Bronchial epithelial cell (primary cell): ENCODE data around the gene FZD4. TPM values are rescaled to one million over a fixed set of nuclear protein-coding genes. Genes with fewer than 3 reads are reported as not detected.
A peak's percentile ranks its signal among the peaks of the same experiment; 100 is the strongest.
"Not testable (repeated sequence)": the region's sequence is repeated elsewhere in the genome, so short reads cannot be mapped to it uniquely, and the experiment has no call there.

Source experiments
- DNase-seq: peaks from one replicate; pipeline ENCODE4 v3.0.0-alpha.2; 2010; ENCODE audit warnings: low read depth
- FAIRE-seq: peaks from 2 replicates; lab custom pipeline; 2011; peaks lifted over from hg19 to GRCh38; lab: Jason Lieb, UNC
- H3K27me3 ChIP-seq: 2 replicates; pipeline ENCODE4 v1.5.1; 2011; ENCODE audit warnings: low read length; ENCODE audit not compliant: control insufficient read depth, insufficient read depth
- H3K36me3 ChIP-seq: 2 replicates; pipeline ENCODE4 v1.5.1; 2011; ENCODE audit warnings: low read length; ENCODE audit not compliant: control insufficient read depth, insufficient read depth
- H3K4me3 ChIP-seq: 2 replicates; pipeline ENCODE4 v1.5.1; 2011; ENCODE audit warnings: mild to moderate bottlenecking, low read depth, low read length, control low read depth
- total RNA-seq: library from RNA; depleted of rRNA; stranded (reverse); fragments of >200 nt; gene quantifications from 2 replicates; pipeline ENCODE4 v1.2.1, GENCODE V29; 2014
- TF ChIP-seq, protein P1 (sequence below): IDR thresholded peaks from 2 replicates; pipeline ENCODE4 v1.5.1; 2011; ENCODE audit warnings: mild to moderate bottlenecking, moderate library complexity, low read length, control low read depth, inconsistent platforms; ENCODE audit not compliant: insufficient read depth, severe bottlenecking

Gene FZD4
- total RNA-seq, result 0.38 and 0.53 TPM in 2 replicates

DNA sequence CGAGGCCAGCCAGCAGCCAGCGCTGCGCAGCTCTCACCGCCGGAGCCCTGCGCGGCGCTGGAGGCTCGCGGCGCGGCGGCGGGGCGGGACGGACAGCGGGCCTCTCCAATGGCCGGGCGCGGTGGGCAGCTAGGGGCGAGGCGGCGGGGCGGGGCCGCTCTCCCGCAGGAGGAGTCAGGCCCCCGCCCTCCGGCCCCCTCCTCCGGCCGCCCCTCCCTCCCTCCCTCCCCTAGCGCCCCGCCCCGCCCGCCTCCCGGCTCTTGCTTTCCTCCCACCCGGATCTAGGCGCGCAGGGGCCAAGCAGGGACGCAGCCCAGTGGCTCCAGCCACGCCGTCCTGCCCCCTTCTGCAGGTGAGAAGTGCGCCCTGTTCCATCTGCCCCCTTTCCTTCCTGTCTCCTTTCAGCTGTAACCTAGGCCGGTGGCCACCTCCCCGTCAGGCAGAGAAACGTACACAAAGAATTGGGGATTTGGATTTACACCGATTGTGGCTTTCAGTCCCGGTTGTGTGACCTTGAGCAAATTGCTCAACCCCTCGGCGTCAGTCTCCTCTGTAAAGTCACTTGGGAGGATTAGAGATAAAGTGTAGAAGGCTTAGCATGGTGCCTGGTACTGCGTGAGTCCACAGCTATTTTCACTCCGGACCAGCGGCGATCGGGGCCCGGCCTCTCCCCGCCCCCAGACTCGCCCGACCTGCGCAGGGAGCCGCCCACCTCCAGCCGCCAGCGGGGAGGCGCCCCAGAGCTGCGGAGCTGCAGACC is at the start of gene FZD4:
Gene FZD4 (minus strand): TSS at position 35 of the 760 bp plus-strand sequence. CDS start 310 bp downstream, outside the sequence.
- no peak for FAIRE-seq
- TF ChIP-seq, protein P1, sequence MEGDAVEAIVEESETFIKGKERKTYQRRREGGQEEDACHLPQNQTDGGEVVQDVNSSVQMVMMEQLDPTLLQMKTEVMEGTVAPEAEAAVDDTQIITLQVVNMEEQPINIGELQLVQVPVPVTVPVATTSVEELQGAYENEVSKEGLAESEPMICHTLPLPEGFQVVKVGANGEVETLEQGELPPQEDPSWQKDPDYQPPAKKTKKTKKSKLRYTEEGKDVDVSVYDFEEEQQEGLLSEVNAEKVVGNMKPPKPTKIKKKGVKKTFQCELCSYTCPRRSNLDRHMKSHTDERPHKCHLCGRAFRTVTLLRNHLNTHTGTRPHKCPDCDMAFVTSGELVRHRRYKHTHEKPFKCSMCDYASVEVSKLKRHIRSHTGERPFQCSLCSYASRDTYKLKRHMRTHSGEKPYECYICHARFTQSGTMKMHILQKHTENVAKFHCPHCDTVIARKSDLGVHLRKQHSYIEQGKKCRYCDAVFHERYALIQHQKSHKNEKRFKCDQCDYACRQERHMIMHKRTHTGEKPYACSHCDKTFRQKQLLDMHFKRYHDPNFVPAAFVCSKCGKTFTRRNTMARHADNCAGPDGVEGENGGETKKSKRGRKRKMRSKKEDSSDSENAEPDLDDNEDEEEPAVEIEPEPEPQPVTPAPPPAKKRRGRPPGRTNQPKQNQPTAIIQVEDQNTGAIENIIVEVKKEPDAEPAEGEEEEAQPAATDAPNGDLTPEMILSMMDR, result peak; percentile 28
- peak; percentile 59 for DNase-seq
- no peaks in the 10 kb centered on the region for H3K27me3 ChIP-seq
- peak within 1 kb of the TSS; percentile 81 for H3K4me3 ChIP-seq
- no peaks in the 10 kb centered on the region for H3K36me3 ChIP-seq

DNA sequence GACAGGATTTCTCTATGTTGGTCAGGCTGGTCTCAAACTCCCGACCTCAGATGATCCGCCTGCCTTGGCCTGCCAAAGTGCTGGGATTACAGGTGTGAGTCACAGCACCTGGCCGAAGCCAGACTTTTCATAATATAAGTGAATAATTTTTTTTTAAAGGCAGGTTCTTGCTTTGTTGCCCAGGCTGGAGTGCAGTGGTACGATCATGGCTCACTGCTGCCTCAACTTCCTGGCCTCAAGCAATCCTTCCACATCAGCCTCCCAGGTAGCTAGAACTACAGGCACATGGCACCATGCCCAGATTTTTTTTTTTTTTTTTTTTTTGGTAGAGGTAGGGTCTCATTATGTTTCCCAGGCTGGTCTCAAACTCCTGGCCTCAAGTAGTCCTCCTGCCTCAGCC is 49.1 kb upstream of the FZD4 start:
- H3K27me3 ChIP-seq, H3K36me3 ChIP-seq, H3K4me3 ChIP-seq, FAIRE-seq: not testable (repeated sequence)
- DNase-seq, result peak; percentile 68

GRCh38 chr11:87002918-87003317 is 47.7 kb upstream of the FZD4 start:
- no peak for FAIRE-seq

GRCh38 chr11:86999859-87000753 is 44.9 kb upstream of the FZD4 start:
- no peak overlapping the region for H3K4me3 ChIP-seq
- TF ChIP-seq, protein P1, result no peak
- H3K36me3 ChIP-seq, result no peaks in the 10 kb centered on the region
- FAIRE-seq (no peak), DNase-seq (no peak)
- H3K27me3 ChIP-seq, result no peaks in the 10 kb centered on the region

More at GRCh38 chr11:87002918-87003317, 47.7 kb upstream of the FZD4 start:
- DNase-seq, result no peak
- H3K4me3 ChIP-seq, result no peak overlapping the region
- H3K27me3 ChIP-seq, result no peaks in the 10 kb centered on the region
- H3K36me3 ChIP-seq, result no peaks in the 10 kb centered on the region
- TF ChIP-seq, protein P1, result no peak

GRCh38 chr11:86999388-86999787 is 44.2 kb upstream of the FZD4 start:
- Histone ChIP-seq H3K4me3 (no peak overlapping the region), H3K36me3 (no peaks in the 10 kb centered on the region), H3K27me3 (no peaks in the 10 kb centered on the region)
- DNase-seq, result no peak
- no peak for FAIRE-seq
- TF ChIP-seq, protein P1, result no peak
